Measurements from ENCODE around the gene FGF2.
"Not testable (repeated sequence)": the region's sequence is repeated elsewhere in the genome, so short reads cannot be mapped to it uniquely, and the experiment has no call there.

Gene FGF2

DNA sequence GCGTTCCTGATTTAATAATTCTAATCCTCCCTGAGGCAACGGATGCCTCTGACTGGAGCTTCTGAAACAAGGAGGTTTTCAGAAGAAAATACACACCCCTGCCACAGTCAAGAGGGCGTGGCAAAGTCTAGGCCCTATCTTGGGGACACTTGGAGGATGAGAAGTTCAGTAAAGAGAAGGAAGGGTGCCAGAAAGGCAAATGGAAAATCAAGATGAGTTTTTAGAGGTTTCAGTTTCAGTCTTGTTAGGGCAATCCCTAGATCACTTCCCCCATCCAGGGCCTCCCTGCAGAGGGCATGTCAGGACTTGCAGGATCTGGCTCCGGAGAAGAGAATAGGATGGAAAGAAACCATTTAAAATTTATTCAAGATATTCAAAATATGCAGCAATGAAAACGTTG lies 28.5 kb upstream of the FGF2 start:
- DNase-seq (ENCODE audit: low read depth) = no peak
- TF ChIP-seq, protein P1, sequence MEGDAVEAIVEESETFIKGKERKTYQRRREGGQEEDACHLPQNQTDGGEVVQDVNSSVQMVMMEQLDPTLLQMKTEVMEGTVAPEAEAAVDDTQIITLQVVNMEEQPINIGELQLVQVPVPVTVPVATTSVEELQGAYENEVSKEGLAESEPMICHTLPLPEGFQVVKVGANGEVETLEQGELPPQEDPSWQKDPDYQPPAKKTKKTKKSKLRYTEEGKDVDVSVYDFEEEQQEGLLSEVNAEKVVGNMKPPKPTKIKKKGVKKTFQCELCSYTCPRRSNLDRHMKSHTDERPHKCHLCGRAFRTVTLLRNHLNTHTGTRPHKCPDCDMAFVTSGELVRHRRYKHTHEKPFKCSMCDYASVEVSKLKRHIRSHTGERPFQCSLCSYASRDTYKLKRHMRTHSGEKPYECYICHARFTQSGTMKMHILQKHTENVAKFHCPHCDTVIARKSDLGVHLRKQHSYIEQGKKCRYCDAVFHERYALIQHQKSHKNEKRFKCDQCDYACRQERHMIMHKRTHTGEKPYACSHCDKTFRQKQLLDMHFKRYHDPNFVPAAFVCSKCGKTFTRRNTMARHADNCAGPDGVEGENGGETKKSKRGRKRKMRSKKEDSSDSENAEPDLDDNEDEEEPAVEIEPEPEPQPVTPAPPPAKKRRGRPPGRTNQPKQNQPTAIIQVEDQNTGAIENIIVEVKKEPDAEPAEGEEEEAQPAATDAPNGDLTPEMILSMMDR (conservative IDR thresholded peaks at IDR 0.05; ENCODE audit: low read depth, low read length) = peak; percentile 15
- H3K4me3 ChIP-seq (ENCODE audit: low read length) = no peak overlapping the region

DNA sequence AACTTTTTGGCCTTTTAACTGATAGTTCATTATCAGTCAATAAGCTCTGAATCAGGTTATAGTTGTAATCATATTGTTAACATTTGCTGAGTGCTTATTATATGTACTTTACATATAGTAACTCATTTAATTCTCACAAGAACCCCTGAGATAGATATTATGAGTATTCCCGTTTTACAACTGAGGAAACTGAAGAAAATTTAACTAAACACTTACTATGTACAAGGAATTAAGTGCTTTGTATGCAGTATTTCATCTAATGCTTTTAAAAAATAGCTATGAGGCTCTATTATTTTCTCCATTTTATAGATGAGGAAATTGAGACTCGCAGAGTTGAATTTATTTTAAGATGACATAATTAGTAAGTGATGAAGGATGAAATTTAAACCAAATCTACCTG lies 27.7 kb upstream of the FGF2 start:
- DNase-seq (ENCODE audit: low read depth) = no peak
- TF ChIP-seq, protein P1 (conservative IDR thresholded peaks at IDR 0.05; ENCODE audit: low read depth, low read length) = no peak
- H3K4me3 ChIP-seq (ENCODE audit: low read length) = no peak overlapping the region

DNA sequence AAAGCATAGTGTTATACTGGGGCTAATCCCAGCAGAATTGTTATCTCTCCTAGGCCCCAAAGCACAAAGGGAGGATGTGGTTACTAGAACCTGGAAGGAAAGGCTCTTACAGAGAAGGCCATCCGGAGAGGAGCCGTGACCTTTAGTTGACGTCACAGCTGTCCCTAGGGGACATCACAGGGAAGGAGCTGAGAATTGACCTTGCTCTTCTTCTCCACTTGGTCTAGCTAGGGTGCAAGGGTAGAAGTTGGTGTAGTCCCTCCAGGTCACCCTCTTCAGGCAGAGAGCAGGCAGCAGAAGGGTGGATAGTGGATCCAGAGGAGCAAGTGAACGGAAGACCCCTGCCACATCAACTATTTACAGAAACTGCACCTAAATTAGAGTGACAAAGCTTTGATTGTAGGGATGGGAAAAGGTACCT lies 22.8 kb upstream of the FGF2 start:
- no peak overlapping the region for H3K4me3 ChIP-seq (ENCODE audit: low read length)
- DNase-seq (ENCODE audit: low read depth) = no peak
- TF ChIP-seq, protein P1 (conservative IDR thresholded peaks at IDR 0.05; ENCODE audit: low read depth, low read length) = no peak

DNA sequence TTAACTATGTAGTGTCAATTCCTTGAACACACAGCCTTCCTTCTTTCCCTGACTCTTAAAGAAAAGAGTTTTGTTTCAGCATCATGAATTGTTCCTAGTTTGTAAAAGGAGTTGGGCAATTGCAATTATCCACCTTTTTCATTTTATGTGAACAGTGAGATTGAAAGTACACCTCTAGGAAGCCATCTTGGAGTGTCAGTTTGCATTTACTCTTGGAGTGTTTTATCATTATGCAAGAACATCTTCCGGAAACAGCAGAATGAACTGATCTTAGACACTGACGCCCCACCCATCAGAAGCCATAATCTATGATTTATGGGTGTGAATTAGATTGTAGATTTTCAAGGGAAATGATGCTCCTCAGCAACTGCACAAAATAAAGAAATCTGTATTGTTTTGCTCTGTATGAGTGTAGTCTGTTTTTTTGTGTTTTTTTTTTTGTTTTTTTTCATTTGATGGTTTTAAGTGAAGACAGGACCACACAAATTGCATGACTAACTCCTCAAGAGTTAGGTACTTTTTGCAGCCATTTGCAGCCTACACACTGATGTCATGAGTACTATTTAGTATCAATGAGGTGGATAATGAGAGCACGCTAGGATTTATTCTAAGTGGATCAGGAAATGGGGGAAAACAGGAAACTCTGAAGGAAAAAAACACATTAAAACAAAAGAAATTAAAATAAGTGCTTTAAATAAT lies 19.5 kb upstream of the FGF2 start:
- no peak for DNase-seq (ENCODE audit: low read depth)
- TF ChIP-seq, protein P1 (conservative IDR thresholded peaks at IDR 0.05; ENCODE audit: low read depth, low read length) = no peak
- no peak overlapping the region for H3K4me3 ChIP-seq (ENCODE audit: low read length)

DNA sequence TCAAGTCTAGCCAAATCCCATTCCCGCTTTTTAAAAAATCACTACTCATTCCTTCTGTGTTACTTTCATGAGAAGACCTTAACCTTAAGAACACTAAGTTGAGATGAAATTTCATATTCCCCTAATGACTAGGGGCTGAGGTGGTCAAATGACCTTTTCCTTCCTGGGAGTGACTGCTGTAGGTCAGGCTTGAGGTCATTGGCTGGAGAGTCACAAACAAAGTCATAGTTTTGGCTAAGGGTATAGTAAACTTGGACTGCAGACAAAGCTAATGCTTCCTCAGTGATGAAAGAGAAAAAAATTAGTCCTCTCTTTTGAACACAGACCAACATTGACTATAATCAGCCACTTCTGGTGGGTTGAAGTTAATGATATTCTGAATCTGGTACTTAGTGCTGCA lies 16.0 kb upstream of the FGF2 start:
- H3K4me3 ChIP-seq (ENCODE audit: low read length) = no peak overlapping the region
- DNase-seq (ENCODE audit: low read depth) = no peak
- TF ChIP-seq, protein P1 (conservative IDR thresholded peaks at IDR 0.05; ENCODE audit: low read depth, low read length) = no peak

DNA sequence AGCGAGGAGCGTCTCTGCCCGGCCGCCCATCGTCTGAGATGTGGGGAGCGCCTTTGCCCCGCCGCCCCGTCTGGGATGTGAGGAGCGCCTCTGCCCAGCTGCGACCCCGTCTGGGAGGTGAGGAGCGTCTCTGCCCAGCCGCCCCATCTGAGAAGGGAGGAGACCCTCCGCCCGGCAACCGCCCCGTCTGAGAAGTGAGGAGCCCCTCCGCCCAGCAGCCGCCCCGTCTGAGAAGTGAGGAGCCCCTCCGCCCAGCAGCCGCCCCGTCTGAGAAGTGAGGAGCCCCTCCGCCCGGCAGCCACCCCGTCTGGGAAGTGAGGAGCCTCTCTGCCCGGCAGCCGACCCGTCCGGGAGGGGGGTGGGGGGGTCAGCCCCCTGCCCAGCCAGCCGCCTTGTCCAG lies 14.8 kb upstream of the FGF2 start:
- DNase-seq (ENCODE audit: low read depth); H3K4me3 ChIP-seq (ENCODE audit: low read length): not testable (repeated sequence)

DNA sequence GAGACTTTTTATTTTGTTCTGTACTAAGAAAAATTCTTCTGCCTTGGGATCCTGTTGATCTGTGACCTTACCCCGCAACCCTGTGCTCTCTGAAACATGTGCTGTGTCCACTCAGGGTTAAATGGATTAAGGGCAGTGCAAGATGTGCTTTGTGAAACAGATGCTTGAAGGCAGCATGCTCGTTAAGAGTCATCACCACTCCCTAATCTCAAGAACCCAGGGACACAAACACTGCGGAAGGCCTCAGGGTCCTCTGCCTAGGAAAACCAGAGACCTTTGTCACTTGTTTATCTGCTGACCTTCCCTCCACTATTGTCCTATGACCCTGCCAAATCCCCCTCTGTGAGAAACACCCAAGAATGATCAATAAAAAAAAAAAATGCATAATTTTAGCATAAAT lies 13.8 kb upstream of the FGF2 start:
- not testable (repeated sequence) for H3K4me3 ChIP-seq (ENCODE audit: low read length); DNase-seq (ENCODE audit: low read depth)

DNA sequence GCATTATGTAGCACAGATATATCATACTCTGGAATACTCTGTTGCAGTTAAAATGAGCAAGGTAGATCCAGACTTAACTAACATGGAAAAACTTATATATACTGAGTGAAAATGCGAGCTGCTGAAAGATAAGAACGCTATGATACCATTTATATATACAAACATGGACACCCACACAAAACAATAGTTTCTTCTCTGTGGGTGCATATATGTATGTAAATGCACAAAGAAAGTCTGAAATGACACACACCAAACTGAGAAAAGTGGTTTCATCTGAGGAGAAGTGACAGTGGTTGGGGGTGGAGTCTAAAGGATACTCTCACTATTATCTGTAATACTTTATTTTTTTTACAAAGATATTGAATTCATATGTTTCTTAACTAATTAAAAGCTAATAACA lies 12.2 kb upstream of the FGF2 start:
- TF ChIP-seq, protein P1 (conservative IDR thresholded peaks at IDR 0.05; ENCODE audit: low read depth, low read length) = no peak
- no peak overlapping the region for H3K4me3 ChIP-seq (ENCODE audit: low read length)
- no peak for DNase-seq (ENCODE audit: low read depth)
